Measurements from ENCODE around the gene SLC23A1. TPM values are rescaled to one million over a fixed set of nuclear protein-coding genes. Genes with fewer than 3 reads are reported as not detected.
A peak's percentile ranks its signal among the peaks of the same experiment; 100 is the strongest.

The SLC23A1 gene
- total and polyA plus RNA-seq, 9 of the 15 experiments (the other 6 are each of a cell fraction or from before 2014, with no cell fraction given): 0.03 to 0.20 (median 0.05) TPM; not detected in 5

GRCh38 chr5:139422307-139422893, 39.3 kb upstream of the SLC23A1 start:
- ChIA-PET POLR2A (interaction anchor here (0.6 to 1.1 kb wide), 6 partner anchors 12 to 436 kb away, joined by 3 to 5 read pairs (median 3); no protein-coding TSS in a partner anchor), CTCF (ENCODE audit: low intra/inter-chr PET ratio) (interaction anchor here (0.6 to 2.6 kb wide), 9 partner anchors 88 to 343 kb away, joined by 3 to 25 read pairs (median 5); no protein-coding TSS in a partner anchor)
- H3K4me3 ChIP-seq: no peak overlapping the region
- intact Hi-C loops (cut with micrococcal nuclease) (loop anchor here (1.0 to 10.0 kb wide), 6 partner anchors 37 to 342 kb away; partner anchors contain the start of gene STING1), in situ Hi-C loops (cut with MboI) (loop anchor here (5.0 kb wide), 1 partner anchor 95 kb away; no protein-coding TSS in a partner anchor)
- no peaks in the 10 kb centered on the region for H3K27me3 ChIP-seq (ENCODE audit: control insufficient read depth in 2 of 2, insufficient read depth in 2 of 2, low read length in 2 of 2)
- no peak overlapping the region for H2AFZ ChIP-seq (ENCODE audit: low read depth, low read length)
- H3K9ac ChIP-seq (ENCODE audit: insufficient read depth in 1 of 2, low read depth in 2 of 2, low read length in 2 of 2): no peak overlapping the region
- no peaks in the 10 kb centered on the region for H3K9me1 ChIP-seq (ENCODE audit: control insufficient read depth, insufficient read depth, low read length)
- FAIRE-seq: peak; percentile 88
- no peaks in the 10 kb centered on the region for H3K9me3 ChIP-seq (replicated peaks; ENCODE audit: control insufficient read depth, insufficient read depth, low read depth, low read length)
- no peak overlapping the region for H3K4me2 ChIP-seq (ENCODE audit: insufficient read depth, low read length)
- 25% methylated on average over 4 of the region's 5 CpGs for WGBS (ENCODE audit: insufficient coverage, low coverage, missing lambda C conversion rate)
- H4K20me1 ChIP-seq (replicated peaks; ENCODE audit: control insufficient read depth, insufficient read depth, low read length): no peaks in the 10 kb centered on the region
- peak; percentile 78 to 82 (median 80) for DNase-seq (ENCODE audit: extremely low read depth in 1 of 4, low spot score in 3 of 4)
- no peaks in the 10 kb centered on the region for H3K79me2 ChIP-seq (ENCODE audit: control insufficient read depth, insufficient read depth, low read length)
- BruUV-seq (replicated peaks): no TSS peak
- H3K36me3 ChIP-seq (ENCODE audit: control insufficient read depth, insufficient read depth, low read length): no peaks in the 10 kb centered on the region
- peaks cover 3 to 5% of the 10 kb centered on the region in 2 experiments; a peak in 3 of 5 replicates for H3K4me1 ChIP-seq (replicated peaks in 1 of 2; ENCODE audit: control insufficient read depth in 2 of 2, insufficient read depth in 2 of 2, low read length in 2 of 2)
- peak; percentile 91 for ATAC-seq
- no peak overlapping the region for H3K27ac ChIP-seq (ENCODE audit: extremely low read depth, low read depth, low read length)
- TF ChIP-seq ARID1B (IDR thresholded peaks at IDR 0.05): no peak
- 0 out of 2 replicates have a peak, but pooled peaks have one; percentile 41 for TF ChIP-seq TARDBP (IDR thresholded peaks at IDR 0.05)
- TF ChIP-seq, protein P1, sequence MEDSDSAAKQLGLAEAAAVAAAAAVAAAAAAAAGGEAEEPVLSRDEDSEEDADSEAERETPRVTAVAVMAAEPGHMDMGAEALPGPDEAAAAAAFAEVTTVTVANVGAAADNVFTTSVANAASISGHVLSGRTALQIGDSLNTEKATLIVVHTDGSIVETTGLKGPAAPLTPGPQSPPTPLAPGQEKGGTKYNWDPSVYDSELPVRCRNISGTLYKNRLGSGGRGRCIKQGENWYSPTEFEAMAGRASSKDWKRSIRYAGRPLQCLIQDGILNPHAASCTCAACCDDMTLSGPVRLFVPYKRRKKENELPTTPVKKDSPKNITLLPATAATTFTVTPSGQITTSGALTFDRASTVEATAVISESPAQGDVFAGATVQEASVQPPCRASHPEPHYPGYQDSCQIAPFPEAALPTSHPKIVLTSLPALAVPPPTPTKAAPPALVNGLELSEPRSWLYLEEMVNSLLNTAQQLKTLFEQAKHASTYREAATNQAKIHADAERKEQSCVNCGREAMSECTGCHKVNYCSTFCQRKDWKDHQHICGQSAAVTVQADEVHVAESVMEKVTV (CRISPR knock-in tag; IDR thresholded peaks at IDR 0.05): peak; percentile 96
- peak; percentile 87 for TF ChIP-seq ARID2 (IDR thresholded peaks at IDR 0.05)
- TF ChIP-seq, protein P2, sequence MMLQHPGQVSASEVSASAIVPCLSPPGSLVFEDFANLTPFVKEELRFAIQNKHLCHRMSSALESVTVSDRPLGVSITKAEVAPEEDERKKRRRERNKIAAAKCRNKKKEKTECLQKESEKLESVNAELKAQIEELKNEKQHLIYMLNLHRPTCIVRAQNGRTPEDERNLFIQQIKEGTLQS (IDR thresholded peaks at IDR 0.05): peak; percentile 68
- TF ChIP-seq, protein P2 (CRISPR knock-in tag; conservative IDR thresholded peaks at IDR 0.05): no peak
- peak; percentile 35; the same call in 1 of the 2 replicates for TF ChIP-seq JUN (IDR thresholded peaks at IDR 0.05; ENCODE audit: borderline replicate concordance, low read depth, low read length)
- no peak for TF ChIP-seq JUN (CRISPR knock-in tag; IDR thresholded peaks at IDR 0.05; ENCODE audit: borderline replicate concordance)
- peak; percentile 97 to 99 for TF ChIP-seq RAD21 (CRISPR knock-in tag; conservative IDR thresholded peaks at IDR 0.05 in 1 of 2, IDR thresholded peaks at IDR 0.05 in 1 of 2)
- TF ChIP-seq GTF2E2 (tag; IDR thresholded peaks at IDR 0.05): no peak
- TF ChIP-seq SMC3 (conservative IDR thresholded peaks at IDR 0.05; ENCODE audit: insufficient read depth, low read depth, low read length): peak; percentile 93
- TF ChIP-seq, protein P3, sequence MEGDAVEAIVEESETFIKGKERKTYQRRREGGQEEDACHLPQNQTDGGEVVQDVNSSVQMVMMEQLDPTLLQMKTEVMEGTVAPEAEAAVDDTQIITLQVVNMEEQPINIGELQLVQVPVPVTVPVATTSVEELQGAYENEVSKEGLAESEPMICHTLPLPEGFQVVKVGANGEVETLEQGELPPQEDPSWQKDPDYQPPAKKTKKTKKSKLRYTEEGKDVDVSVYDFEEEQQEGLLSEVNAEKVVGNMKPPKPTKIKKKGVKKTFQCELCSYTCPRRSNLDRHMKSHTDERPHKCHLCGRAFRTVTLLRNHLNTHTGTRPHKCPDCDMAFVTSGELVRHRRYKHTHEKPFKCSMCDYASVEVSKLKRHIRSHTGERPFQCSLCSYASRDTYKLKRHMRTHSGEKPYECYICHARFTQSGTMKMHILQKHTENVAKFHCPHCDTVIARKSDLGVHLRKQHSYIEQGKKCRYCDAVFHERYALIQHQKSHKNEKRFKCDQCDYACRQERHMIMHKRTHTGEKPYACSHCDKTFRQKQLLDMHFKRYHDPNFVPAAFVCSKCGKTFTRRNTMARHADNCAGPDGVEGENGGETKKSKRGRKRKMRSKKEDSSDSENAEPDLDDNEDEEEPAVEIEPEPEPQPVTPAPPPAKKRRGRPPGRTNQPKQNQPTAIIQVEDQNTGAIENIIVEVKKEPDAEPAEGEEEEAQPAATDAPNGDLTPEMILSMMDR (IDR thresholded peaks at IDR 0.05 in 2 of 3, conservative IDR thresholded peaks at IDR 0.05 in 1 of 3; ENCODE audit: insufficient read depth in 2 of 3, low read depth in 1 of 3, low read length in 3 of 3): peak; percentile 84 to 96 (median 91)
- TF ChIP-seq JUND (IDR thresholded peaks at IDR 0.05; ENCODE audit: borderline replicate concordance, low read depth, low read length): peak; percentile 32; the same call in 1 of the 2 replicates
- peak; percentile 38; the same call in 2 of the 3 replicates for TF ChIP-seq JUND (tag; IDR thresholded peaks at IDR 0.05; ENCODE audit: borderline replicate concordance, low read depth, low read length)
- peak; percentile 57 for TF ChIP-seq CC2D1A (IDR thresholded peaks at IDR 0.05)
- TF ChIP-seq RFX1 (IDR thresholded peaks at IDR 0.05): peak; percentile 60
- 0 out of 4 replicates have a peak, but pooled peaks of 1 of the 2 experiments have one; percentile 40 for TF ChIP-seq ARNT (IDR thresholded peaks at IDR 0.05)
- 0 out of 2 replicates have a peak, but pooled peaks have one; percentile 17 for TF ChIP-seq HCFC1 (IDR thresholded peaks at IDR 0.05; ENCODE audit: low read depth, low read length)
